SK-N-MC (cell line): Measurements from ENCODE around the gene CMTR2.

Experiments used
- DNase-seq: peaks from one replicate; pipeline ENCODE4 v3.0.0-alpha.2; 2011; ENCODE audit warnings: low read depth, low spot score
- H3K27ac ChIP-seq: fragments of 200-600 bp; sonication (generic); 2 replicates; pipeline ENCODE4 v1.5.1; 2016; ENCODE audit warnings: mixed run types
- H3K36me3 ChIP-seq: fragments of 200-600 bp; sonication (generic); 2 replicates; pipeline ENCODE4 v1.6.1; 2017; ENCODE audit warnings: antibody characterized with exemption, low read length, mixed read lengths; ENCODE audit not compliant: insufficient read depth
- H3K4me3 ChIP-seq: fragments of 200-600 bp; sonication (generic); 2 replicates; pipeline ENCODE4 v1.5.1; 2016
- H3K9ac ChIP-seq: fragments of 200-600 bp; sonication (generic); 2 replicates; pipeline ENCODE4 v1.8.0; 2017; ENCODE audit warnings: mixed run types, mixed read lengths; ENCODE audit not compliant: insufficient read length
- H3K9me3 ChIP-seq: fragments of 200-600 bp; sonication (generic); 2 replicates; pipeline ENCODE4 v1.6.1; 2017; ENCODE audit warnings: low read depth, mild to moderate bottlenecking, antibody characterized with exemption, low read length, moderate library complexity, mixed read lengths
- EZH2 ChIP-seq: fragments of 200-600 bp; sonication (generic); IDR thresholded peaks from one replicate; pipeline ENCODE4 v1.6.1; 2017; ENCODE audit warnings: antibody characterized with exemption
- FOXP2 ChIP-seq: optimal IDR thresholded peaks from 2 replicates; pipeline ENCODE3; 2011; ENCODE audit warnings: mild to moderate bottlenecking, moderate library complexity; ENCODE audit not compliant: insufficient read depth; ENCODE audit errors: extremely low read length, control extremely low read depth
- POLR2AphosphoS5 ChIP-seq: IDR thresholded peaks from 2 replicates; pipeline ENCODE4 v1.6.1; 2012; ENCODE audit warnings: mild to moderate bottlenecking, low read depth, low read length, borderline replicate concordance

Gene CMTR2

GRCh38 chr16:71263582-71263981 lies 25.6 kb downstream of the CMTR2 start:
- TF ChIP-seq POLR2AphosphoS5 (no peak), FOXP2 (no peak), EZH2 (no peak)

GRCh38 chr16:71262391-71262790 lies 26.8 kb downstream of the CMTR2 start:
- no peak for TF ChIP-seq EZH2
- no peak for TF ChIP-seq POLR2AphosphoS5
- no peak for TF ChIP-seq FOXP2
- no peak overlapping the region for H3K27ac ChIP-seq
- H3K9ac ChIP-seq: no peak overlapping the region
- H3K36me3 ChIP-seq: no peaks in the 10 kb centered on the region
- no peak overlapping the region for H3K4me3 ChIP-seq
- no peaks in the 10 kb centered on the region for H3K9me3 ChIP-seq
- DNase-seq: no peak

More at GRCh38 chr16:71263582-71263981, 25.6 kb downstream of the CMTR2 start:
- H3K9ac ChIP-seq: no peak overlapping the region
- no peaks in the 10 kb centered on the region for H3K9me3 ChIP-seq
- no peak overlapping the region for H3K4me3 ChIP-seq
- no peak for DNase-seq
- H3K36me3 ChIP-seq: no peaks in the 10 kb centered on the region
- no peak overlapping the region for H3K27ac ChIP-seq

- Histone ChIP-seq H3K9me3 (no peaks in the 10 kb centered on the region), H3K9ac (no peak overlapping the region), H3K4me3 (no peak overlapping the region), H3K36me3 (no peaks in the 10 kb centered on the region), H3K27ac (no peak overlapping the region)
- DNase-seq: no peak
- TF ChIP-seq EZH2: no peak
- no peak for TF ChIP-seq FOXP2
- no peak for TF ChIP-seq POLR2AphosphoS5
Observed at GRCh38 chr16:71260995-71261394, 28.2 kb downstream of the CMTR2 start.

GRCh38 chr16:71259086-71259485 lies 30.1 kb downstream of the CMTR2 start:
- H3K27ac ChIP-seq: no peak overlapping the region
- H3K36me3 ChIP-seq: no peaks in the 10 kb centered on the region
- no peak overlapping the region for H3K9ac ChIP-seq
- H3K4me3 ChIP-seq: no peak overlapping the region
- TF ChIP-seq EZH2 (no peak), POLR2AphosphoS5 (no peak), FOXP2 (no peak)
- DNase-seq: no peak
- H3K9me3 ChIP-seq: no peaks in the 10 kb centered on the region

GRCh38 chr16:71258372-71258771 lies 30.8 kb downstream of the CMTR2 start:
- no peak for TF ChIP-seq FOXP2
- TF ChIP-seq POLR2AphosphoS5: no peak
- TF ChIP-seq EZH2: no peak
- DNase-seq: no peak
- Histone ChIP-seq H3K36me3 (no peaks in the 10 kb centered on the region), H3K9me3 (no peaks in the 10 kb centered on the region), H3K4me3 (no peak overlapping the region), H3K27ac (no peak overlapping the region), H3K9ac (no peak overlapping the region)

GRCh38 chr16:71257768-71258167 lies 31.4 kb downstream of the CMTR2 start:
- Histone ChIP-seq H3K4me3 (no peak overlapping the region), H3K9ac (no peak overlapping the region), H3K27ac (no peak overlapping the region), H3K9me3 (no peaks in the 10 kb centered on the region), H3K36me3 (no peaks in the 10 kb centered on the region)
- no peak for DNase-seq
- TF ChIP-seq FOXP2: no peak
- no peak for TF ChIP-seq POLR2AphosphoS5
- TF ChIP-seq EZH2: no peak

GRCh38 chr16:71255721-71256120 lies 33.5 kb downstream of the CMTR2 start:
- Histone ChIP-seq H3K27ac (no peak overlapping the region), H3K9ac (no peak overlapping the region), H3K9me3 (no peaks in the 10 kb centered on the region), H3K36me3 (no peaks in the 10 kb centered on the region), H3K4me3 (no peak overlapping the region)
- TF ChIP-seq POLR2AphosphoS5 (no peak), FOXP2 (no peak), EZH2 (no peak)
- no peak for DNase-seq

GRCh38 chr16:71254832-71255525 lies 34.2 kb downstream of the CMTR2 start:
- DNase-seq: no peak
- Histone ChIP-seq H3K27ac (no peak overlapping the region), H3K9ac (no peak overlapping the region), H3K36me3 (no peaks in the 10 kb centered on the region), H3K9me3 (no peaks in the 10 kb centered on the region), H3K4me3 (no peak overlapping the region)
- TF ChIP-seq EZH2: no peak
- no peak for TF ChIP-seq POLR2AphosphoS5
